ENCODE results near the gene PRIMA1. TPM values are rescaled to one million over a fixed set of nuclear protein-coding genes. Genes with fewer than 3 reads are reported as not detected.

The PRIMA1 gene
- polyA plus RNA-seq, 1 of the 3 experiments (the other 2 are of a cell fraction), result 0.18 TPM

- CTCF ChIA-PET, result interaction anchor here (1.0 to 1.2 kb wide), 2 partner anchors 27 to 46 kb away, joined by 3 to 4 read pairs; partner anchors contain the start of gene PRIMA1
- H3K79me2 ChIP-seq (ENCODE audit: insufficient read depth), result no peaks in the 10 kb centered on the region
- POLR2A ChIA-PET, result no interaction called here
Observed at GRCh38 chr14:93742761-93743160, 45.5 kb downstream of the PRIMA1 start.

More at GRCh38 chr14:93742761-93743160, 45.5 kb downstream of the PRIMA1 start:
- Histone ChIP-seq H3K27me3 (ENCODE audit: insufficient read depth) (no peaks in the 10 kb centered on the region), H3K4me2 (no peak overlapping the region), H3K9ac (no peak overlapping the region), H3K4me3 (ENCODE audit: low read depth in 2 of 2, low read length in 1 of 2) (no peak overlapping the region), H2AFZ (ENCODE audit: low read depth) (no peak overlapping the region), H3K4me1 (ENCODE audit: control insufficient read depth in 1 of 2, insufficient read depth in 2 of 2, low read depth in 1 of 2, low read length in 1 of 2) (peaks cover 0 to 59% of the 10 kb centered on the region in 2 experiments; a peak in 1 of 4 replicates), H4K20me1 (ENCODE audit: insufficient read depth) (no peaks in the 10 kb centered on the region), H3K36me3 (replicated peaks in 1 of 2; ENCODE audit: control insufficient read depth in 1 of 2, insufficient read depth in 2 of 2, low read length in 1 of 2) (no peaks in the 10 kb centered on the region), H3K27ac (ENCODE audit: low read depth in 2 of 2, low read length in 1 of 2) (no peak overlapping the region; a peak in 1 of 4 replicates), H3F3A (replicated peaks; ENCODE audit: insufficient read depth) (no peaks in the 10 kb centered on the region), H3K9me3 (no peaks in the 10 kb centered on the region), H3K9me2 (no peaks in the 10 kb centered on the region)
- 60% methylated on average over 8 of the region's 8 CpGs for WGBS (ENCODE audit: low lambda C conversion rate)
- no peak for DNase-seq
- no peak for TF ChIP-seq ZBTB33 (IDR thresholded peaks at IDR 0.05; ENCODE audit: borderline replicate concordance, low read depth)
- TF ChIP-seq GABPA (IDR thresholded peaks at IDR 0.05; ENCODE audit: low read depth), result no peak
- TF ChIP-seq NFIC (IDR thresholded peaks at IDR 0.05; ENCODE audit: borderline replicate concordance), result no peak
- TF ChIP-seq SMC3 (IDR thresholded peaks at IDR 0.05; ENCODE audit: low read depth, low read length), result no peak
- TF ChIP-seq RAD21 (IDR thresholded peaks at IDR 0.05; ENCODE audit: low read length), result no peak
- no peak for TF ChIP-seq MAX (IDR thresholded peaks at IDR 0.05; ENCODE audit: low read depth)
- TF ChIP-seq FOXJ3 (CRISPR knock-in tag; IDR thresholded peaks at IDR 0.05), result no peak
- TF ChIP-seq YY1 (IDR thresholded peaks at IDR 0.05; ENCODE audit: low read depth), result no peak
- no peak for TF ChIP-seq RCOR1 (IDR thresholded peaks at IDR 0.05; ENCODE audit: low read length)
- TF ChIP-seq MXI1 (IDR thresholded peaks at IDR 0.05; ENCODE audit: low read depth, low read length), result no peak
- TF ChIP-seq SIN3A (IDR thresholded peaks at IDR 0.05; ENCODE audit: borderline replicate concordance, low read depth, low read length), result no peak
- TF ChIP-seq TCF12 (IDR thresholded peaks at IDR 0.05), result no peak
- no peak for TF ChIP-seq MEF2A (IDR thresholded peaks at IDR 0.05; ENCODE audit: borderline replicate concordance, low read depth)
- no peak for TF ChIP-seq PBX3 (IDR thresholded peaks at IDR 0.05)
- TF ChIP-seq IRF3 (IDR thresholded peaks at IDR 0.05; ENCODE audit: low read depth, low read length), result no peak
- no peak for TF ChIP-seq USF1 (IDR thresholded peaks at IDR 0.05; ENCODE audit: borderline replicate concordance, low read depth)
- TF ChIP-seq TAF1 (IDR thresholded peaks at IDR 0.05; ENCODE audit: borderline replicate concordance, low read depth, low read length), result no peak
- no peak for TF ChIP-seq FOXM1 (IDR thresholded peaks at IDR 0.05; ENCODE audit: low read depth)
- TF ChIP-seq EZH2phosphoT487 (IDR thresholded peaks at IDR 0.05; ENCODE audit: borderline replicate concordance, low read depth), result no peak
- TF ChIP-seq EP300 (IDR thresholded peaks at IDR 0.05; ENCODE audit: borderline replicate concordance in 1 of 2, low read depth in 1 of 2, low read length in 1 of 2), result no peak

Data from SK-N-SH (cell line).